ENCODE data around the gene FAM32A.
"Not testable (repeated sequence)": the region's sequence is repeated elsewhere in the genome, so short reads cannot be mapped to it uniquely, and the experiment has no call there.

The FAM32A gene

DNA sequence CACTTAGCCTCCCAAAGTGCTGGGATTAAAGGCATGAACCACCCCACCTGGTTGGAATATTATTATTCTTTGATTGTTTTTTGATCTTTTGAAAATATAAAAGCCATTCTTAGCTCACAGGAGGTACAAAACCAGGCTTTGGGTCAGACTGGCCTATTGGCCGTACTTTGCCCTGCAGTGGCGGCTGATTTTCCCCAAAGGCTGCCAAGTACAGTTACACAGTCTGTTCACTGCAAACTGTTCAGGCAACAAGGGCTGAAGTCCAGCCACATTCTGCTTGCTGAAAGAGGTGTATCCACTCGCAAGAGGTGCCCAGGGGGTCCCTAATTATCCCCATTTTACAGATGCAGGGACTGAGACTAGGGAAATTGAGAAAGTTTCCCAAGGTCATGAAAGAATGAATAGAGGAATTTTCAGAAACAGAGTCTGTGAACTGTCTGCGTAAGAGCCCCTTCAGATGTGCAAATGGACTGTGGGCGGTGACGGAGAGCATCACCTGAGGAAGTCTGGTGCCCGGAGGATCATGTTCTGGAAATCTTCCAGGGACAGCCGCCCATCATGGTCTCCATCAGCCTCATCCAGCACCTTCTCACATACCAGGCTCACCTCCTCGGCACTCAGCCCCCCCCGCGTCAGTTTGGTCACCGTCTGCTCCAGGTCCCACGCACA, 20.9 kb upstream of the FAM32A start:
- DNase-seq (ENCODE audit: low spot score): no peak

DNA sequence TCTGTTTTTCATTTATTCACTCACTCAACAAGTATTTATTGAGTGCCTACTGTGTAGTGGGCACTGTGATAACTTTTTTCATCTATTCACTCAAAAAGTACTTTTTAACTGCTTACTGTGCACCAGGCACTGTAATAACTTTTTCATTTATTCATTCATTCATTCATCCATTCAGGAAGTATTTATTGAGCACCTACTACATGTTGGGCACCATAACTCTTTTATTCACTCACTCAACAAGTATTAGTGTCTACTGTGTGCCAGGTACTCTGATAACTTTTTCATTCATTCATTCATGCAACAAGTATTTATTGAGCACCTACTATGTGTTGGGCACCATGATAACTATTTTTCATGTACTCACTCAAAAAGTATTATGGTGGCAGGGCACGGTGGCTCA, 18.8 kb upstream of the FAM32A start:
- no peak for DNase-seq (ENCODE audit: low spot score)

DNA sequence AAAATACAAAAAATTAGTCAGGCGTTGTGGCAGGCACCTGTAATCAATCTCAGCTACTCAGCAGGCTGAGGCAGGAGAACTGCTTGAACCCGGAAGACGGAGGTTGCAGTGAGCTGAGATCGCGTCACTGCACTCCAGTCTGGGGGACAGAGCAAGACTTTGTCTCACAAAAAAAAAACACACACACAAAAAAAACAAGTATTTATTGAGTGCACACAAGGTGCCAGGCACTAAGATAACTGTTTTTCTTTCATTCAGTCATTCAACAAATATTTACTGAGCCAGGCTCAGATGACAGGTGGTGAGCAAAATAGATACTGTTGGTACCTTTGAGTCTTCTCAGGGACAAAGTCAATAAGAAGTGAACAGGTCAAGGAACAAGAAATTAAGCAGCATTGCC, 18.2 kb upstream of the FAM32A start:
- DNase-seq (ENCODE audit: low spot score): no peak

DNA sequence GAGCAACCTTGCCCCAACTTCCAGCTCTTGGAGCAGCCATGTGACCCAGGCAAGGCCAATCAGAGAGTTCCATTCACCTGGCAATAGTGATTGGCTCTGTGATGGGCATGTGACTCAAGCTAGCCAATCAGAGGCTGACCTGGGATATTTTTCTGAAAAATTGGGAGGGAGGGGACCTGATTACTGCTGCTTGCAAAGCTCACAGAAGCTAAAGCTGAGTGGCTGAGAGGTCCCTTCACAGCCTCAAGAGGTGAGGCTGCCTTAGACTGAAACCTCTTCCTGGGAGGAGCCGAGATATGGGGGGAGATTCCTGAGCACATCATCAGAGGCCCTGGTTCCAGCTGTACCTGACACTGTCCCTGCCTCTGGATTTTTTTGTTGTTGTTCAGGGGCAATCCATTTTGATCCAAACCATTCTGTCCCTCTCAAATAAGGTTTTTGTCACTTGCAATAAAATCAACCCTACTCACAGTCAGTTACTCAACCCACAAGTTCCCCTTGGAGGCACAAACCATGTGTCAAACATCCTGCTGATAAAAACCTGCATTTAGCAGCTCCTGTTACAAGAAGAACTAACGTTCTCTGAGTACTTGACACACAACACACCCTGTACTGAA, 16.6 kb upstream of the FAM32A start:
- DNase-seq (ENCODE audit: low spot score): no peak

DNA sequence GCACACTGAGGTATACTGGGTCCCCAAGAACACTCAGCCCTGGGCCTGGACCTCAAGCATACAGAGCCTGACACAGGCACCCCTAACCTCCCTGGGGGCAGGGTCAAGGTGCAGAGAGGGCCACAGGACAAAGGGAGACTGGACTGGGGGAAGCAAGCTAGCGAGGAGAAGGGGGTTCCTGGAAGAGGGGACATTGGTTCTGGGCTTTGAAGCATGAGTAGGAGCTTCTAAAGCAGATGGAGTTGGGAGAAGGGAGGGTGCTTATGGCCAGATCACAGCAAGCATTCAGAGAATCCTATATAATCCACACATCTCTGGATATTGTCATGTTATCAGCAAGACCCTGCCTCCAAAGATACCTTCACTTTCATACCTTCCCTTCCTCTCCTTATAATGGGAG, 15.1 kb upstream of the FAM32A start:
- DNase-seq (ENCODE audit: low spot score): no peak

DNA sequence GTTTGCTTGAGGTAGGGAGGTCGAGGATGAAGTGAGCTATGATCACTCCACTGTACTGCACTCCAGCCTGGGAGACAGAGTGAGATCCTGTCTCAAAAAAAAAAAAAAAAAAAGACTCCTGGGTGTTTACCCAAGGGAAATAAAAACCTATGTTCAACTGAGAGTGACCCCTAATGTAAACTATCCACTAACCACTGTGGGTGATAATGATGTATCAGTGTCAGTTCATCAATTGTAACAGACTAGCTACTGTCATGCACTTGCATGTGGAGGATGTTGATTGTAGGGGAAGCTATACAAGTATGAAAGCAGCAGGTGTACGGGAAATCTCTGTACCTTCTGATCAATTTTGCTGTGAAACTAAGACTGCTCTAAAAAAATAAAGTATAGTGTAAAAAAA, 9.3 kb upstream of the FAM32A start:
- no peak for DNase-seq (ENCODE audit: low spot score)

DNA sequence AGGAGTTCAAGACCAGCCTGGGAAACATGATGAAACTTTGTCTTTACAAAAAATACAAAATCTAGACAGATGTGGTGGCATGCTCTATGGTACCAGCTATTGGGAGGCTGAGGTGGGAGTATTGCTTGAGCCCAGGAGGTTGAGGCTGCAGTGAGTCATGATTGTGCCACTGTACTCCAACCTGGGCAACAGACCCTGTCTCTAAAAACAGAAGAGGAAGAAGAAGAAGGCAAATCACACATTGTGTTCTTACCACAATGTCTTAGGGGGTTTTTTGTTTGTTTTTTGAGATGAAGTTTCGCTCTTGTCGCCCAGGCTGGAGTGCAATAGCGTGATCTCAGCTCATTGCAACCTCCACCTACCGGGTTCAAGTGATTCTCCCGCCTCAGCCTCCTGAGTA, 6.3 kb upstream of the FAM32A start:
- DNase-seq (ENCODE audit: low spot score): not testable (repeated sequence)

DNA sequence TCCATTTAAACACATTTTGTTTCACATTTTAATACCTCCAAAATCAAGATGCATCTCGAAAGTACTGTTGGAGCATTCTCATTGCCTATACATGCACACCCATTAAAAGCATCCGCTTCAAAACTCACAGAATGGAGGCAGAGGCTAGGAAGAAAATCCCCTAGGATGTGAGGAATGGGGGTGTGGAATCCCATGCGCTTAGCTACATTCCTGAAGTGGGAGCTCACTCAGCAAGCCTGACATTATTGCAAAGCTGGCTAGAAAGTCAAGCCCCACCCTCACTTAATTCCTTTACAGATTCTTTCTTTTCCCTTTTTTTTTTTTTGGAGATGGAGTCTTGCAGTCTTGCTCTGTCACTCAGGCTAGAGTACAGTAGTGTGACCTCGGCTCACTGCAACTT, 4.6 kb upstream of the FAM32A start:
- no peak for DNase-seq (ENCODE audit: low spot score)

DNA sequence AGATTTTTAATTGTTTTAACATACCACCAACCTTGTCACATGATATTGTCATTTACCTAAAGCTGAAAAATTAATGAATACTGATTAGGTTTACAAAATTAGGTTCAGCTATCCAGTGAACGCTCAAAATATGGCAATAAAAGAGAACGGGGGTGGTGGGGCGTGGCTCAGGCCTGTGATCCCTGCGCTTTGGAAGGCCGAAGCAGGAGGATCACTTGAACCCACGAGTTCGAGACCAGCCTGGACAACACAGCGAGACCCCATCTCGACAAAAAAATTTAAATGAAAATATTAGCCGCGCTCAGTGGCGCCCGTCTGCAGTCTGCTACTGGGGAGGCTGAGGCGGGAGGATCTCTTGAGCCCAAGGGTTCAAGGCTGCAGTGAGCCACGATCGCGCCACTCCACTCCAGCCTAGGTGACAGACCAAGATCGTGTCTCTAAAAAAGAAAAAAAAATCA, 516 bp upstream of the FAM32A start:
- DNase-seq (ENCODE audit: low spot score): no peak

DNA sequence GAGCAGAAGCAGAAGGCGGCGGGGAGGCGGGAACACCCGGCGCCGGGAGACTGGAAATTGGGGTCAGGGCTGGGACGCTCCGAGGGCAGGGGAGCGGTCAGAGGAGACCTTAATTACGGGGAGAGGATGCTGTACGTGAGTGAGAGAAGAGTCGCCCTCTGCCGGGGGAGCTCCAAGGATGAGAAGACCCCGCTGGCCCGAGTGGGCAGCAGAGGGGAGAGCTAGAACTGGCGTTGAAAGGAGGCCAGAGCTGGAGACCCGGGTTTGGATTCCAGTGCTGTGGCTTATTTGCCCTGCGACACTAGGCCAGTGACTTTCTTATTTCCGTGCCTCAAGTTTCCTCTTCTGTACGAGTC, 536 bp downstream of the FAM32A start:
- peak; percentile 22 for DNase-seq (ENCODE audit: low spot score)

DNA sequence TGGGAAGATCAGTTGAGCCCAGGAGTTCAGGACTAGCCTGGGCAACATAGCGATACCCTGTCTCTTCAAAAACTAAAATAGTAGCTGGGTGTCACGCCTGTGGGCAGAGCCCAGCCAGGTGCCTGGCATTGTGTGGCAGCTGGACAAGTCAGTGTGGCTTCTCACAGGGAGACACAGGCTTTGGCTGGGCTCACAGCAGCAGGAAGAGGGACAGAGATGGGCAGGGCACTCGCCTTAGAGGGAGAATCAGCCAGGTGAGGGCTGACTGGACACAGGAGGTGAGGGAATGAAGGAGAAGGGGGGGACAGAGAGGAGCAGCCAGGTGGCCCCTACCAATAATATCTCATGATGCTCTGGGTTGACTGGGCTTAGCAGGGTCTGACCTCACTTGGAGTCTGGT, 3.3 kb downstream of the FAM32A start:
- DNase-seq (ENCODE audit: low spot score): no peak

DNA sequence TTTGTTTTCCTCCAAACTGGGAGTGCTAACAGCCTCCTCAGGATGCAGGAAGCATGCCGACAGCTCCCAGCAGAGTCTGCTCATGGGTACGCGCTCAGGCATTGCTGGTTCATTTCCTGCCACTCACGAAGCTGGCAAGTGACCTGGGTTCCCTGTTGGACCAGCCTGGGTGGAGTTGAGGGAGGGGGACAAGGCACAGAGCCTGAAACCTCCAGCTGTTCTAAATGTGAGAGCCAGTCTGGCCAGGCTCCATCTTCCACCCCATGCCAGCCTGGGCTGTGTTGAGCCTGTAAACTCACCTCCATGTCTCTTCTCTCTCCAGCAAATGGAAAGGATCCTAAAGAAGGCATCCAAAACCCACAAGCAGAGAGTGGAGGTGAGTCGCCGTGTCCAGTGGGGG, 5.0 kb downstream of the FAM32A start:
- no peak for DNase-seq (ENCODE audit: low spot score)

DNA sequence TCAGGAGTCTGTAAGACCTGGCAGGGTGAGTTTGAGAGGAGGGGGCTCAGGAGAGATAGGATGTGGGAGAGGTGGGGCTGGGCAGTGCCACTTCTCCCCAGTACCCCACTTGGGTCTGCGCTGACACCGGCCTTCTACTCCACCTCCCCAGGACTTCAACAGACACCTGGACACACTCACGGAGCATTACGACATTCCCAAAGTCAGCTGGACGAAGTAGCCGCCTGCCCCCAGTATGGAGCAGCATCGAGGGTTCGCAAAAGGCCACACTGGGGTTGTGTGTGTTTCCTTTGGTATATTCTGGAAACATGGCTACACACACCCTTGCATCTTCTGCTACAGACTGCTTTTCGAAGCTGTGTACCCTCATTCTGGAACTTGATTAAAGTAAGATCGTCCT, 5.5 kb downstream of the FAM32A start:
- no peak for DNase-seq (ENCODE audit: low spot score)

DNA sequence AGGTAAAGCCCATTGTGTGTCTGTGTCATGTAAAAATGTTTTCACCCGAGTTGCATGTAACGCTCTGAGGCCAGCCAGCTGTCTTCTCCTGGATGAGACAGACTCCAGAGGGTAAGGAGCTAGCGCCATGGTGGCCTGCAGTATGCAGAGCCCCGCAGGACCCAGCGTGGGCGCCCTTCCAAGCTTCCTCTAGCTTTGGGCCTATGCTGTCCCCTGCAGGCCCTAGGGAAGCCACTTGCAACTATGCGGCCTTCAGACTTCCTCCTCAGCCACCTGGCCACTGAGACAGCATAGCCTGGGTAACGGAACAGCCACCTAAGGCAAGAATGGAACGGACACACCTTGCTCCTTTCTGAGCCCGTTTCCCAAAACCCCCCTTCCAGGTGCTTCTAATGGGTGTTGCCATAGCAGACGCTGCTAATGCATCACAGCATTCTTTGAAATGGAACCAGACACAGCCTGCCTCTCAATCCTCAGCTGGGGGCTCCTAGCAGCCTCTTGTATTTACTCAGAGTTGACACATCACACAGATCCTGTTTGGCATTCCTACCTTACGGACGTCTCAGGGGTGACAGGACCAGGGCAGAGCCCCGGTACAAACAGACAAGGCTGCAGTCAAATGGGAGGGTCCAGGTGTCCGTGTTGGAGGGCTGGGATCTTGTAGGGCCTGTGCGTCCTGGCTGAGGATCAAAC, 6.2 kb downstream of the FAM32A start:
- no peak for DNase-seq (ENCODE audit: low spot score)

DNA sequence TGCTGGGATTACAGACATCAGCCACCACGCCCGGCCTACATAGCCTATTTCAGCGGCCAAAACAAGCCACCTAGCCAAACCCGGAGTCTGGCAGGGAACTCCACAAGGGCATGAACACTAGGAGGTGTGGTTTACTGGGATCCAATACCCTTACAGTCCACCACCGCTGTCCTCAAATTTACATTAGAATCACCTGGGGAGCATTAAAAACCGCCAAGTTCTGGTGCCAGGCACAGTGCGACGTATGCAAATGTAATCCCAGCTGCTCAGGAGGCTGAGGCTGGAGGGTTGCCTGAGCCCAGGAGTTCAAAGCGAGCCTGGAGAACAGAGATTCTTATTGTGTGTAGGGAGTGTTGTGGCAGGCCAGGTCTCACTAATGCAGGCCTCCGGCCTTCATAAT, 8.3 kb downstream of the FAM32A start:
- no peak for DNase-seq (ENCODE audit: low spot score)

DNA sequence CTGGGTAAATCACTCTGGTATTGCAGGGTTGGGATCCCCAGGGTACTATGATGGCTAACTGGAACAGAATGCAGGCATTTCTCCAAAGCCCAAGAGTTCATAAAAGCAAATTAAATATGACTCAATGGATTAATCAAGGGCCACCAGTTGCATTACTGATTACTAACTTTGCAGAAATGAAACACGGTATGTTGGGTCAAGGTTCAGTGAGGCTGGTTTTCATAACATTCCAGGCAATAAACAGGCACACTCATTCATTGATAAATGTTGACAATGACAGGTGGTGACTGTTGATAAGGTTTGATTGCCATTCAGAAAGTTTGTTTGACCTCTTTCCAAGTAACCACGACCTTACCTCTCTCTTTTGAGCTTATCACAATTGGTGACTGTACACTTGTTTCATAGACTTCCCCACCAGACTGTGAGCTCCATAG, 12.0 kb downstream of the FAM32A start:
- no peak for DNase-seq (ENCODE audit: low spot score)

DNA sequence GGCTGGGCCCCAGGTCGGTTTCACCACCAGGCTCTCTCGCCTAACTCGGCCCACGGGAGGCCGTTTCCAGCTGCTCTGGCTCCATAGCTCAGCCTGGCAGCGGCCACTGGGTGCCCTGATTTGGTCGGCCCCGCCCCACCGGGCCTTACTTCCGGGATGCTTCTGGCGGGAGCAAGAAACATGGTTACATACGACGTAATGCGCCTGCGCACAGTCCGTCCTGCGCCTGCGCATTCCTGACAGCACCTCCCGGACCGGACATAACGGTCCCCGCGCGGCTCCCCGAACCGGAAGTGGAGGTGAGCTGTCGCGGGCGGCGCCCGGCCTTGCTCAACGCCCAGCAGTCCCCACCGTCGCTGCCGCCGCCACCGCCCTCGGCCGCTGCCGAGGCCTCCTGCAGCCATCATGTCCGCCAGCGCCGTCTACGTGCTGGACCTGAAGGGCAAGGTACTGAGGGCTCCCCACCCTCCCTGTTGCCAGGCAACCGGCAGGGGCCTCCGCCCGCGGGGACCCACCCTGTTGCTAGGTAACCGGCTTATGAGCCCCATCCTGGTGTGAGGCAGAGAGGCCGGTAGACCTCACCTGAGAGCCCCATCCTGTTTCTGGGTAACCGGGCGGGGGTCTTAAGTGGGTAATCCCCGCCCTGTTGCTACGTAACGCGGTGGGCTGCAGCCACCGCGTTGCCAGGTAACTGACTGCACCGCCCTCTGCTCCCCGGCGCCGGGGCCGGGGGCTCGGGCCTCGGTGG, 12.6 kb downstream of the FAM32A start, which contains the start of gene AP1M1:
AP1M1 (plus strand) TSS at position 290 of the 748 bp plus-strand sequence; CDS start at position 406, 116 bp downstream.
- DNase-seq (ENCODE audit: low spot score): peak; percentile 99

DNA sequence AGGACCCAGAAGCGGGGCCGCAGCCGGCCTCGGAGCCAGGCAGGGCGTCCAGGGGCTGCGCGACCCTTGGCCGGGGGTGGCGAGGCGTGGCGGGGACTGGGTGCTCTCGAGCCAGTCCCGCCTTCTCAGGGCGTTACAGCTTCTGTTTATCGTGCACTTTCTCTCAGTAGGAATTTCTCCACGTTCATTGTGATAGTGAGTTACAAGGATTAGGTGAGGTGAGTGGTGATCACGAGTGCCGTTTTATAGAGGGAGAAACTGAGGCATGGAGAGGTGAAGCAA, 13.1 kb downstream of the FAM32A start:
- no peak for DNase-seq (ENCODE audit: low spot score)

DNA sequence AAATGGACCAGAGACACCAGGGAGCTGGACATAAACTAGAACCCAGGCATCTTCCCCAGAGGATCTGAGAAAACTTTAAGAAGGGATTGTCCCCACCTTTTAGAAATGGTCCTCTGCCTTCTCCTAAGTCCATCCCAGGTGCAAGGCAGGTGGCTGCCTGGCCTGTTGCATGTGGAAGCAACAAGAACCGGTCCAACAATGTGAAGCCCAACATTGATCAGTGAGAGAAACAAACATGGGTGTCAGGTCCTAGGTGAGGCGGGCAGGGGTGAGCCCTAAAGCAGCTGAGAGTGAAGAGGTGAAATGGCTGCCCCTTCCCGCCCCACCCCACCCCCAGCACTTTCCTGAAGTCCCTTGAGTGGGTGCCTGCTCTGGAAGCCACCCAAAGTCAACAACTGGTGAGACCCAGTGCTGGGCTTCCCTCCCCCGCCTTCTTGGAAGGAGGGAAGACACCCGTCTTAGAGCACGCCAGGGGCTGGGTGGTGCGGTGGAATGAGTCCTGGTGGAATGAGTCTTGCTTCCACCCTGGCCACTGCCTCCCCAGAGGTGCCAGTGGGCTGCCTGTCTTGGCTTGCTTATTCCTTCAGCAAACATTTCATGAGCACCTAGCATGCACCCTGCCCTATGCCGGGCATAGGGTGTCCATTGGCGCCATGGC, 14.2 kb downstream of the FAM32A start:
- DNase-seq (ENCODE audit: low spot score): no peak

DNA sequence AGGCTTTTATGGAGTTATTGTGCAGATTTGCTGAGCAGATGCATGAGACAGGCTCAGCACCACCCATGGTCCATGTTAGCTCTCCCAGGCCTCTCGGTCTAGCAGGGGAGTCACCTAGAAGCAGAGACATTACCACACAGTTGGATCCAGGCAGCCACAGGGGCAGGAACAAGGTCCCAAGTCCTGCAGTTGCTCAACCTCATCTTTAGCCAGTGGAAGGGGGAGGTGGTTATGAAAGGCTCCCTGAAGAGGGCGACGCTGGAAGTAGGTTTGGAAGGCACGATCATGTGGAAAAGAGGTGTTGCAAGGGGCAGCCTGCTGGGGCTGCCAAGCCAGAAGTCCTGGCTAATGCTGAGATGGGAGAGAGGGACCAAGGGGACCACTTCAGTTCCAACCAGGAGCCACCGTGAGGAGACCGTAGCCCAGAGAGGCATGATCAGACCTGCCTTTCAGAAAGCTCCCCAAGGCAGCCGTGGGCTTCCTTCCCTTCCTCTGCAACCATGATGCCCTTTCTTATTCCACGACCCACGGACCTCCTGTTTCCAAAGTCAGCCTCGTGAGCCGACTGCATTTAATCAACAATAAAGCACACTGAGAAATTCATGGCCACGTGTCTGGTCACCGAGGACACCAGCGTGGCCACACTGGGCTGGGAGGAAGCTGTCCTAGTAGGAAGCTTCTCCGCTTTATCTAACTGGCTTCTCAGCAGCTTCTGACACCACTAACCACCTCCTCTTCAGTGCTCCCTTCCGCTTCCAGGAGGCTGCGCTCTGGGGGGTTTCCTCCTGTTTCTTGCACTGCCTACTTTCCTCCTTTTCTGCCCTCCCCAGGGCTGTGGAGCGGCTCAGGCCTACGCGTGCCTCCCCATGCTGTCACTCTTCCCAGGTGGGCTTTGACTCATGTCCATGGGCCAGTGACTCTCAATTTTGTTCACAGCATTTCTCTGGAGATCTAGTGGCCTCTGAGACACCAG, 15.1 kb downstream of the FAM32A start:
- no peak for DNase-seq (ENCODE audit: low spot score)

DNA sequence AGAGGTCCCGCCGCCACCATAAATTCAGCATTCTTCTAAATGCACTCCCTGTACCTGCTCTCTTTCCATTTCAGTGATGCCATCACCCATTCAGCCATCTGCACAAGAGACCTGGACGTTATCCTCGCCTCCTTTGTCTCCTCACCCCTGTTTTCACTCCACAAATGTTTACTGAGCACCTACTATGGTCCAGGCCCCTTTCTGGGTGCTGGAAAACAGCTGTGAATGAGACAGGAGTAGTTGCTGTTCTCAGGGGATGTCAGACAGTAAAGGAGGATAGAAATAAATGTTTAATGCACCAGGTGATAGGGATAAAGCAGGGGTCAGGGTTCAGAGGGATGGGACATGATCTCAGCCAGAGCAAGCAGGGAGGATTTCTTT, 15.8 kb downstream of the FAM32A start:
- no peak for DNase-seq (ENCODE audit: low spot score)

Measured in CD4-positive, alpha-beta T cell treated with Interleukin-15 for 4 hours (primary cell).